Measurements from ENCODE around the gene SCO1.

The SCO1 gene

DNA sequence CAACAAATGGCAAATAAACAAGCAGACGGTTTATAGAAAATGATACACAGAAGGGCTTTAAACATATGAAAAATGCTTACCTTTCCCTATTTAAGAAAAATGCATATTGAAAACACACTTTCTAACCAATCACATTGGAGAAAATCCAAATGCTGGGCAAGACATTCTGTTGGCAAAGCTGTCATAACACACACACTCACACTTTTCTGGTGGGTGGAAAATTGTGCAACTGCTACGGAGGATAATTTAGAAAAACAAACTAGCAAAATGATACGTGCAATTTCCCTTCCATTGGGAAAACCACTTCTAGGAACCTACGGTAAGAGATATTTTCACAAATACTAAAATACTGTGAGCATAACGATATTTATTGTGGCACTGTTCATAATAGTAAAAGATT lies 30.4 kb downstream of the SCO1 start:
- H3K4me3 ChIP-seq (ENCODE audit: low read length), result no peak overlapping the region
- H3K27me3 ChIP-seq (ENCODE audit: control insufficient read depth, insufficient read depth, low read length), result no peaks in the 10 kb centered on the region
- H3K27ac ChIP-seq (ENCODE audit: low read depth, low read length), result no peak overlapping the region
- no peaks in the 10 kb centered on the region for H3K36me3 ChIP-seq (ENCODE audit: control insufficient read depth, insufficient read depth, low read length)
- no peaks in the 10 kb centered on the region for H3K4me1 ChIP-seq (ENCODE audit: control insufficient read depth, insufficient read depth, low read length)
- H3K9ac ChIP-seq (ENCODE audit: low read length), result no peak overlapping the region

DNA sequence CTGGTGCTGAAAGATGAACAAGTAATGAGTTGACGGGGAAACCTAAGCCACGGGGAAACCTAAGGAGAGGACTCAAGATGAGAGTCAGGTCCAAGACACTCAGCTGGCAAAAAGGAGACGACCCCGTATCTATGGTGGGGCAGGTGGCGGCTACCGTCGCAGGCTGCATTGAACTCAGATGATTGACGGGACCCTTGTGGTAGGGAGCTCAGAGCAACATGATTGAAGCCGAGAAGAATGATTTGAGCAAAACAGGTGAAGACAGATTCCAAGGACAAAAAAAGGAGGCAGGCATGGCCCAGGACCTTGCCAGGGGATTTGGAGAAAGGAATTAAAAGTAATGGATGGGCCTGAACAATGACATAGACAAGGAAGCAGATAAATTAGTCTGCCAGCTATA lies 32.8 kb downstream of the SCO1 start:
- H3K9ac ChIP-seq (ENCODE audit: low read length), result no peak overlapping the region
- H3K36me3 ChIP-seq (ENCODE audit: control insufficient read depth, insufficient read depth, low read length), result no peaks in the 10 kb centered on the region
- no peak overlapping the region for H3K4me3 ChIP-seq (ENCODE audit: low read length)
- H3K27me3 ChIP-seq (ENCODE audit: control insufficient read depth, insufficient read depth, low read length), result no peaks in the 10 kb centered on the region
- H3K4me1 ChIP-seq (ENCODE audit: control insufficient read depth, insufficient read depth, low read length), result no peaks in the 10 kb centered on the region
- H3K27ac ChIP-seq (ENCODE audit: low read depth, low read length), result no peak overlapping the region

DNA sequence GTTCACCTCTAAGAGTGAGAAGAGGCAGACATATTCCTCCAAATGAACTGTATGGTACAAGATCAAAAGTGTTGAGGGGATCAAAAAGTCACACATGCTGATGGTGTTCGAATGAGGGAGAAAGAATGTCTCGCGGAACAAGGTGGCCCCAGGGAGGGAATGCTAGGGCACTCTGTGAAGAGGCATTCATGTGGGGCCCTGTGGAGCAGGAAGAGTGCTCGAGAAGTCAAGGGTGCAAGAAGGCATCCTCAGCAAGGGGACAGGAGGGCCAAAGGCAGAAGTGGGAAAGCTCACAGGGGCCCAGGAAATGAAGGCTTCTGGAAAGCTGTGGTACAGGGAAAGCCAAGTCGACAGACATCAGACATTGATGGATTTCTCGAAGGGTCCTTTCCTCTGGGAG lies 34.1 kb downstream of the SCO1 start:
- Histone ChIP-seq H3K27me3 (ENCODE audit: control insufficient read depth, insufficient read depth, low read length) (no peaks in the 10 kb centered on the region), H3K36me3 (ENCODE audit: control insufficient read depth, insufficient read depth, low read length) (no peaks in the 10 kb centered on the region), H3K9ac (ENCODE audit: low read length) (no peak overlapping the region), H3K4me1 (ENCODE audit: control insufficient read depth, insufficient read depth, low read length) (no peaks in the 10 kb centered on the region), H3K27ac (ENCODE audit: low read depth, low read length) (no peak overlapping the region), H3K4me3 (ENCODE audit: low read length) (no peak overlapping the region)

DNA sequence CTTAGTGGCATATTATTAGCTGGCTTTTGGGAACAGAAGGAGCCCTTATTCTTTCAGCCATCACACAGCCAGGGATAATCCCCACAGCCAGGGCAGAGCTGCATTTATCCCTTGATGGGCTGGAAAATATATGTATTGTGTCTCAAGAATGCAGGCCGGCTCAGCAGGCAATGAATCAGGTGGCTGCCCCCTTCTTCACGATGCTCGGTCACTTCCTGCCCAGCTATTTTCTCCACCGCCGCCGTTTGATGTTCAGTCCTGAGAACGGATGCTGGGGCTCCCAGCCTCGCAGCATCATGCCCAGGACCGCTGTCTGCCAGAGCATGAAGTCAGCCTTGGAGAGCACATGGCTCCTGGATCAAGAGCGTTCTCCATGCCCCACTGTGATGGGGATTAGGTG lies 35.9 kb downstream of the SCO1 start:
- Histone ChIP-seq H3K9ac (ENCODE audit: low read length) (no peak overlapping the region), H3K27me3 (ENCODE audit: control insufficient read depth, insufficient read depth, low read length) (no peaks in the 10 kb centered on the region), H3K4me3 (ENCODE audit: low read length) (no peak overlapping the region), H3K27ac (ENCODE audit: low read depth, low read length) (no peak overlapping the region), H3K36me3 (ENCODE audit: control insufficient read depth, insufficient read depth, low read length) (no peaks in the 10 kb centered on the region), H3K4me1 (ENCODE audit: control insufficient read depth, insufficient read depth, low read length) (no peaks in the 10 kb centered on the region)

DNA sequence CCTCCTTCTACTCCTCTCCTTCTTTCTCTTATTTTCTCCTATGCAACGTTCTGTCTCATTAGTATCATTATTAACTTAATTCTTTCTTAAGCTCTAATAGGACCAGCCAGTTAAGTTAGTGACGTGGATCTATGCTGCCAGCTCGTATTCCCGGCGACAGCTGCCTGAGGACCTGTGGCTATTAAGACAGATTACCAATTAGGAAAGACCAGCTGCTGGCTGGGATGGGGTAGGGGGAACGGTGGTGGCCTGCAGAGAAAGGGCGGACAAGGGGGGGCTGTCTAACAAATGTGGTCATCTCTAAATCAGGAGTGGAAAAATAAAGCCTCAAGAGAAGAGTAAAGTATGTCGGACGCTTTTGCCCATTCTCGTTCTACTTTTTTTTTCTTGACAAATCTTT lies 39.5 kb downstream of the SCO1 start:
- Histone ChIP-seq H3K4me3 (ENCODE audit: low read length) (no peak overlapping the region), H3K36me3 (ENCODE audit: control insufficient read depth, insufficient read depth, low read length) (no peaks in the 10 kb centered on the region), H3K27ac (ENCODE audit: low read depth, low read length) (no peak overlapping the region), H3K4me1 (ENCODE audit: control insufficient read depth, insufficient read depth, low read length) (no peaks in the 10 kb centered on the region), H3K27me3 (ENCODE audit: control insufficient read depth, insufficient read depth, low read length) (no peaks in the 10 kb centered on the region), H3K9ac (ENCODE audit: low read length) (no peak overlapping the region)

DNA sequence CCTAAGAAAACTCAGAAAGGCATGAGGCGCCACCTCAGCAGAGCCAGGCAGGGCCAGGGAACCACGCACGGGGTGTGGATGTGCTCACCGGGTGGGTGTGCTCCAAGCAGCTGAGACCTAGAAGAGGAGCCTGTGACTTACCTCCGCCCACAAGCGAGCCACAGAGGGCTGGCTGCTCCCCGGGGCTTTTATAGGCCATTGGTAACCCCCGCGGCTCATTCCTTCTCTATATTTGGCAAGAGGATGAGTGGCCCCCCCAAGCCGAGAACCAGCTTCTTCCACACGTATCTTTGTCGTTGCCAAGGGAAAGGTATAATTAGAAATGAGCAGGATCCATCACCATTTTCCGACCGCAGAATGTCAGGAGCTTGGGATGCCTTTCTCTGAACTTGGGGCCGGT lies 40.2 kb downstream of the SCO1 start, which contains the start of gene MYH3:
TSS of gene MYH3 (minus strand) at position 162 of the 400 bp plus-strand sequence. CDS start 2,245 bp downstream, outside the sequence.
- H3K9ac ChIP-seq (ENCODE audit: low read length), result no peak within 1 kb of the TSS
- no peaks in the 10 kb centered on the region for H3K36me3 ChIP-seq (ENCODE audit: control insufficient read depth, insufficient read depth, low read length)
- H3K4me1 ChIP-seq (ENCODE audit: control insufficient read depth, insufficient read depth, low read length), result no peaks in the 10 kb centered on the region
- no peak within 1 kb of the TSS for H3K4me3 ChIP-seq (ENCODE audit: low read length)
- no peak within 1 kb of the TSS for H3K27ac ChIP-seq (ENCODE audit: low read depth, low read length)
- H3K27me3 ChIP-seq (ENCODE audit: control insufficient read depth, insufficient read depth, low read length), result no peaks in the 10 kb centered on the region

DNA sequence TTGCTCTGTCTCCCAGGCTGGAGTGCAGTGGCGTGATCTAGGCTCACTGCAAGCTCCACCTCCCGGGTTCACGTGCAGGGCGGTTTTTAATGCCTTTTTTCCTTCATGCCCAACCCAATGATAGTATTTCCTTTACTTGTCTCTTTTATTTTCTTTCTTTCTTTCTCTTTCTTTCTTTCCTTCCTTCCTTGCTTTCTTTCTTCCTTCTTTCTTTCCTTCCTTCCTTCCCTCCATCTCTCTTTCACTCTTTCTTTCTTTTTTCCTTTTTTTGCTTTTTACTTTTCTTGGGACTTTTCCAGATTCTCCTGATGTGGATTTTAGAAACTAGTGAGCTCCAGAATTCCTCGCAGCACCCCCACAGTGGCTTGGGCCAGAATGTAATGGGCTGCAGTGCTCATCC lies 43.3 kb downstream of the SCO1 start:
- Histone ChIP-seq H3K9ac (ENCODE audit: low read length) (no peak overlapping the region), H3K36me3 (ENCODE audit: control insufficient read depth, insufficient read depth, low read length) (no peaks in the 10 kb centered on the region), H3K27ac (ENCODE audit: low read depth, low read length) (no peak overlapping the region), H3K27me3 (ENCODE audit: control insufficient read depth, insufficient read depth, low read length) (no peaks in the 10 kb centered on the region), H3K4me3 (ENCODE audit: low read length) (no peak overlapping the region), H3K4me1 (ENCODE audit: control insufficient read depth, insufficient read depth, low read length) (no peaks in the 10 kb centered on the region)

DNA sequence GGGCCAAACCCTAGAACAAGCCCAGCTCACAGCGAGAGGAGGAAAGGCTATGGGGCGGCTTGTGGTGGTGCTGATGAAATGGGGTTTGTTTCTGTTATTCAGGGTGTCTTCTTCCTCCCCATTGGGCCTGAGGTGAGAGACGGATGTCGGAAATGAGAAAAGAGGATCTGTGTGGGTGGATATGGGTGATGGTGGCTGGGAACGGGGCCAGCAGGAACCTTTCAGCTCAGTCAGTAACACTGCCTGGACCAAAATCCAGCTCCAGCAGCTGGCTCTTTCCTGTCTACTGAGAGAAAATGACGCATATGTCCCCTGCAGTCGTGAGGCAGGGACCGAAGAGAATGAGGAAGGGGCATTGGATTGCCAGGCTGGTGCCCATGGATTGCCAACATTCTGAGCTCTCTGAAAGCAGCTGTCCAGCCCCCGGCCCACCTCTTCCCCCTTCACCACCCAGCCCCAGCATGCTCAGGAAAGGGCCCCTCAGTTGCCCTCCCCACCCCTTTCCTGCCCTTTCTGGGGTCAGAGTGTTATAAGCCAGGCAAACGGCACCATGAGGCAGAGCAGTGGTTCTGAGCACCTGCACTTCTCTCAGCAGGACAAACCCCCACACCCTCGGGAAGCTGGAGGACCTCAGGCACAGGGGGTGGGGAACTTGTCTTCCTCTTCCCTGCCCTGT lies 44.2 kb downstream of the SCO1 start:
- H3K4me1 ChIP-seq (ENCODE audit: control insufficient read depth, insufficient read depth, low read length), result no peaks in the 10 kb centered on the region
- H3K27ac ChIP-seq (ENCODE audit: low read depth, low read length), result no peak overlapping the region
- H3K36me3 ChIP-seq (ENCODE audit: control insufficient read depth, insufficient read depth, low read length), result no peaks in the 10 kb centered on the region
- no peak overlapping the region for H3K9ac ChIP-seq (ENCODE audit: low read length)
- no peak overlapping the region for H3K4me3 ChIP-seq (ENCODE audit: low read length)
- no peaks in the 10 kb centered on the region for H3K27me3 ChIP-seq (ENCODE audit: control insufficient read depth, insufficient read depth, low read length)

DNA sequence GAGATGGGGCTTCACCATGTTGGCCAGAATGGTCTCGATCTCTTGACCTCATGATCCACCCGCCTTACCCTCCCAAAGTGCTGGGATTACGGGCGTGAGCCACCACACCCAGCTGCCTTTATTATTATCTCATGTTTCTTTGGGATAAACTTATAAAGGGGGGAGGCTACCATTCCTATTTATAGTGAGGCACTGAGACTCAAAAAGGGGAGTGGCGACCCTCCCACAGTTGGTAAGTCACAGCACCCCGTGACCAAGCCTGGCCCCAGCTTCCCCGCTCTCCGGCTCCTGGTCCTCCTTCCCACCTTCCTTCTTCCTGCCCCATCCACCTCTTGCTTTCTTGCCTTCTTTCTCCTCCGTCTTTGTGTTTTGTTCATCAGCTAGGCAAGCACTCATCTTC lies 45.4 kb downstream of the SCO1 start:
- H3K27ac ChIP-seq (ENCODE audit: low read depth, low read length), result no peak overlapping the region
- H3K9ac ChIP-seq (ENCODE audit: low read length), result no peak overlapping the region
- no peaks in the 10 kb centered on the region for H3K4me1 ChIP-seq (ENCODE audit: control insufficient read depth, insufficient read depth, low read length)
- no peaks in the 10 kb centered on the region for H3K36me3 ChIP-seq (ENCODE audit: control insufficient read depth, insufficient read depth, low read length)
- H3K27me3 ChIP-seq (ENCODE audit: control insufficient read depth, insufficient read depth, low read length), result no peaks in the 10 kb centered on the region
- H3K4me3 ChIP-seq (ENCODE audit: low read length), result no peak overlapping the region

DNA sequence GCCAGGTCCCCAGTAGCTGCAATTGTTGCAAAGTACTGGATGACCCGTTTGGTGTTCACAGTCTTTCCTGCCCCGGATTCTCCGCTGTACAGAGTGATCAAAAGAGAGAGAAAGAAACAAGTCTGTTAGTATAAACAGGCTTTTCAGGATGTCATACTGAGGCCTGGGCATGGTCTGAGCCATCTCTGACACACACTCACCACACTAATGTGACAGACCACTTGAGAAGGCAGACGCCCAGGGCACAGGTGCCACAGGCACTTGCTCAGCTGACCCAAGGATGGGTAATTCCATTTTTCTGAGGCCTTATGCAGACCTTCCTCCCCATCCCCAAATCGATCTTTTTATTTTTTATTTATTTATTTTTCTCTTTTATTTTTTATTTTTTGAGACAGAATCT lies 47.7 kb downstream of the SCO1 start:
- no peaks in the 10 kb centered on the region for H3K36me3 ChIP-seq (ENCODE audit: control insufficient read depth, insufficient read depth, low read length)
- no peaks in the 10 kb centered on the region for H3K27me3 ChIP-seq (ENCODE audit: control insufficient read depth, insufficient read depth, low read length)
- H3K4me1 ChIP-seq (ENCODE audit: control insufficient read depth, insufficient read depth, low read length), result no peaks in the 10 kb centered on the region
- H3K4me3 ChIP-seq (ENCODE audit: low read length), result no peak overlapping the region
- H3K9ac ChIP-seq (ENCODE audit: low read length), result no peak overlapping the region
- no peak overlapping the region for H3K27ac ChIP-seq (ENCODE audit: low read depth, low read length)

DNA sequence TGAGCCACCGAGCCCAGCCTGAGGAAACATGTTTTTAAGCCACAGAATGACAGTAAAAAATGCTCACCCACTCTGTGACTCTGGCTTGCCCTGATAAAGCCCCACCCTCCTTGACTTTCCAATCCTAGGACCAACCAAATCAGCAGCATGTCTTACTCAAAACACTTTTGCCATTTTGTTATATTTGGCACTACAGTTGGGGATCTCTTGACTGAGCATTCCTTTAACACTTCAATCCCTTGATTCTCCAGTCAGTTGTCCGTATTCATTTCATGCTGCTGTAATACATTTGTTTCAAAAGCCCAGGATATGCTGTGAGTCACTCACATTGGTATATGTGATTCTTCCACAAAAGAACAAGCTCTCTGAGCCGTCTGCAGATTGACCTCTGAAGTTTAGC lies 48.4 kb downstream of the SCO1 start:
- H3K4me1 ChIP-seq (ENCODE audit: control insufficient read depth, insufficient read depth, low read length), result no peaks in the 10 kb centered on the region
- H3K9ac ChIP-seq (ENCODE audit: low read length), result no peak overlapping the region
- H3K36me3 ChIP-seq (ENCODE audit: control insufficient read depth, insufficient read depth, low read length), result no peaks in the 10 kb centered on the region
- no peak overlapping the region for H3K4me3 ChIP-seq (ENCODE audit: low read length)
- no peaks in the 10 kb centered on the region for H3K27me3 ChIP-seq (ENCODE audit: control insufficient read depth, insufficient read depth, low read length)
- no peak overlapping the region for H3K27ac ChIP-seq (ENCODE audit: low read depth, low read length)

DNA sequence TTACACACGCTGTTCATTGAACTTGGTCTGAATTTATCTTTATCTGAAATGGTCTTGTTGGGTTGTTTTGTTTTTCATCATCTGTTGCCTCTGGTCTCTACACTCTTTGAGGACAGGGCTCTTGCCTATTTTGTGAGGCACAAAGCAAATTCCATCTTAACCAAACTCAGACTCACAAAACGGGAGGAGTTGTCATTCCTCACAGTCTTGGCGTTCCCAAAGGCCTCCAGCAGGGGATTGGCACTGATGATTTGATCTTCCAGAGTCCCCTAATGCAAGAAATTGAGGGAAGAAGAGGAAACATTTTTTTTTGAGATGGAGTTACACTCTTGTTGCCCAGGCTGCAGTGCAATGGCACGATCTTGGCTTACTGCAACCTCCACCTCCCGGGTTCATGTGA lies 49.0 kb downstream of the SCO1 start:
- Histone ChIP-seq H3K4me1 (ENCODE audit: control insufficient read depth, insufficient read depth, low read length) (no peaks in the 10 kb centered on the region), H3K27ac (ENCODE audit: low read depth, low read length) (no peak overlapping the region), H3K27me3 (ENCODE audit: control insufficient read depth, insufficient read depth, low read length) (no peaks in the 10 kb centered on the region), H3K36me3 (ENCODE audit: control insufficient read depth, insufficient read depth, low read length) (no peaks in the 10 kb centered on the region), H3K9ac (ENCODE audit: low read length) (no peak overlapping the region), H3K4me3 (ENCODE audit: low read length) (no peak overlapping the region)

DNA sequence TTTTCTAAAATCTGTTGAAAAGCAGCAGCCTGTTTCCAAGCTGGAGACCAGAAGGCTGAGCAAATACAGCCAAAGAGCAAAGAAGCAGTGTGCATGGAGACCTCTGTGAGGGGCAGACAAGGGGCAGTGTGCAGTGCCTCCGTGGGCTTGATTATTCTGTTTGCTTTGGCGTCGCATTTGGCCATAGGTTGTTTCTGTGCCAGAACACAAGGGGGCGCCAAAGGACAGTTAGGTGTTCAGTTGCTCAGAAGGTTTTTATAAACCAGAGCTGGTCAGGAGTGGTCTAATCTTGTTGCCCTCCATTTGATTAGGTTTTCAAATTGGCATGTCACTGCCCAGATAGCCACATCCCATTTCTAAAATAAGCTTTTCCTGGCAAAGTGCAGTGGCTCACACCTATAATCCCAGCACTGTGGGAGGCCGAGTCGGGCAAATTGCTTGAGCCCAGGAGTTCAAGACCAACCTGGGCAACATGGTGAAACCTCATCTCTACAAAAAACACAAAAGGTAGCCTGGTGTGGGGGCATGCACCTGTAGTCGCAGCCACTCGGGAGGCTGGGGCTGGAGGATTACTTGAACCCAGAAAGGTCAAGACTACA lies 50.8 kb downstream of the SCO1 start:
- Histone ChIP-seq H3K27me3 (ENCODE audit: control insufficient read depth, insufficient read depth, low read length) (no peaks in the 10 kb centered on the region), H3K4me1 (ENCODE audit: control insufficient read depth, insufficient read depth, low read length) (no peaks in the 10 kb centered on the region), H3K36me3 (ENCODE audit: control insufficient read depth, insufficient read depth, low read length) (no peaks in the 10 kb centered on the region), H3K4me3 (ENCODE audit: low read length) (no peak overlapping the region), H3K9ac (ENCODE audit: low read length) (no peak overlapping the region), H3K27ac (ENCODE audit: low read depth, low read length) (no peak overlapping the region)
